ENCODE measurements around the gene FGF1. TPM values are rescaled to one million over a fixed set of nuclear protein-coding genes. Genes with fewer than 3 reads are reported as not detected.

FGF1 gene
- total RNA-seq, 1 experiment from 2014 or later, result not detected

DNA sequence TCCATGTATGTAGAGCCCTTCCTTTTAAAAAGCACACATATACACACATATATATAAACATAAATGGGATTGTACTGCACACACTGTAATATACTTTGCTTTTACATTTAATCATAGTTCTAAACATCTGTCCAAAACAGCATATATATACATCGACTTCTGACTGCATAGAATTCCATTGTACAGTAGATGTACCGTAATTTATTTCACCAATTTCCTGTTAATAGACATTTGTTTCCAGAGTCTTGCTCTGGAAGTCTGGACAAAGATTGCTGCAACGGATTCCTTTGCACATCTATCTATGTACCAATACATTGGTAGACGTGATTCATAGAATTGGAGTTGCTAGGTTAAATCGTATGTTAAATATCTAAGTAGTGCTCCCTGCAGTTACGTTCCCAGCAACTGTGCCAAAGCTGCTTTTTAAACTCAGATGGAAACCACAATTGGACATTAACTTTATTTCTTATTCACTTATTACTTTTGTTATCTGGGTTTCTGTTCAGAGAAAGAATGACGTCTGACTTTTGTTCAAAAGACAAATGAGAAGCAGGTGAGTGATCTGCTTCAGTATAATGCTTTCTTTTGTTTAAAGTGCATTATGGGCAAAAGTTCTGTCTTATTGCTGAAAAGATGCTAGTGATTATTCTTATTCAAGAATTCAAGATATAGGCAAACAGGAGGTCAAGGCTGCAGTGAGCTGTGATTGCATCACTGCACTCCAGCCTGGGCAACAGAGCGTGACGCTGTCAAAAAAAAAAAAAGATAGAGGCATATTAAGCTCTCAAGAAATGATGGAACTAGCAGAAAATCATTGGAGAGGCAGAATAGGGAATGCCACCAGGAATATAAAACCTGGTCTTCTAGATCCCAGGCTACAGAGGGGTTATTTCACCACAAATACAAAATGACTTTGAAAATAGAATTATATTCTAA, 138.2 kb downstream of the FGF1 start:
- Histone ChIP-seq H3K27ac (ENCODE audit: low read length) (peak overlapping the region; percentile 60), H3K4me1 (ENCODE audit: control insufficient read depth, insufficient read depth, low read length) (peaks cover 5% of the 10 kb centered on the region), H3K9me3 (ENCODE audit: control insufficient read depth, insufficient read depth, low read depth, low read length) (no peaks in the 10 kb centered on the region), H3K36me3 (ENCODE audit: control insufficient read depth, insufficient read depth, low read length) (no peaks in the 10 kb centered on the region), H3K4me3 (ENCODE audit: low read depth in 2 of 2, low read length in 2 of 2) (no peak overlapping the region), H3K27me3 (ENCODE audit: control insufficient read depth, insufficient read depth, low read length) (no peaks in the 10 kb centered on the region)
- POLR2A ChIA-PET, result interaction anchor here (0.6 kb wide), 1 partner anchor 189 kb away, joined by 3 read pairs; no protein-coding TSS in a partner anchor
- DNase-seq (ENCODE audit: low read depth, low spot score), result no peak
- ATAC-seq, result no peak
- intact Hi-C loops (cut with micrococcal nuclease; ENCODE audit: unreplicated experiment) (loop anchor here (1.0 to 5.0 kb wide), 5 partner anchors 185 to 395 kb away; partner anchors contain the start of gene SPRY4), in situ Hi-C loops (cut with HindIII; ENCODE audit: low pct_unique_long_range_greater_than_20kb, low sequenced_read_pairs) (loop anchor here (5.0 kb wide), 1 partner anchor 185 kb away; no protein-coding TSS in a partner anchor)
- no TSS peak for BruUV-seq (replicated peaks)
- TF ChIP-seq, protein P1, sequence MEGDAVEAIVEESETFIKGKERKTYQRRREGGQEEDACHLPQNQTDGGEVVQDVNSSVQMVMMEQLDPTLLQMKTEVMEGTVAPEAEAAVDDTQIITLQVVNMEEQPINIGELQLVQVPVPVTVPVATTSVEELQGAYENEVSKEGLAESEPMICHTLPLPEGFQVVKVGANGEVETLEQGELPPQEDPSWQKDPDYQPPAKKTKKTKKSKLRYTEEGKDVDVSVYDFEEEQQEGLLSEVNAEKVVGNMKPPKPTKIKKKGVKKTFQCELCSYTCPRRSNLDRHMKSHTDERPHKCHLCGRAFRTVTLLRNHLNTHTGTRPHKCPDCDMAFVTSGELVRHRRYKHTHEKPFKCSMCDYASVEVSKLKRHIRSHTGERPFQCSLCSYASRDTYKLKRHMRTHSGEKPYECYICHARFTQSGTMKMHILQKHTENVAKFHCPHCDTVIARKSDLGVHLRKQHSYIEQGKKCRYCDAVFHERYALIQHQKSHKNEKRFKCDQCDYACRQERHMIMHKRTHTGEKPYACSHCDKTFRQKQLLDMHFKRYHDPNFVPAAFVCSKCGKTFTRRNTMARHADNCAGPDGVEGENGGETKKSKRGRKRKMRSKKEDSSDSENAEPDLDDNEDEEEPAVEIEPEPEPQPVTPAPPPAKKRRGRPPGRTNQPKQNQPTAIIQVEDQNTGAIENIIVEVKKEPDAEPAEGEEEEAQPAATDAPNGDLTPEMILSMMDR (IDR thresholded peaks at IDR 0.05), result no peak
- TF ChIP-seq TCF7L2 (IDR thresholded peaks at IDR 0.05; ENCODE audit: low read depth, low read length) (no peak), REST (IDR thresholded peaks at IDR 0.05; ENCODE audit: insufficient read depth in 1 of 2, low read depth in 2 of 2, low read length in 1 of 2) (no peak), SIN3A (IDR thresholded peaks at IDR 0.05; ENCODE audit: borderline replicate concordance, insufficient read depth, low read depth, low read length) (no peak), POLR2AphosphoS5 (IDR thresholded peaks at IDR 0.05; ENCODE audit: low read depth, low read length) (no peak)
- CTCF ChIA-PET, result interaction anchor here (1.0 to 1.6 kb wide), 4 partner anchors 10 to 223 kb away, joined by 3 to 9 read pairs (median 3); partner anchors contain the start of gene SPRY4

DNA sequence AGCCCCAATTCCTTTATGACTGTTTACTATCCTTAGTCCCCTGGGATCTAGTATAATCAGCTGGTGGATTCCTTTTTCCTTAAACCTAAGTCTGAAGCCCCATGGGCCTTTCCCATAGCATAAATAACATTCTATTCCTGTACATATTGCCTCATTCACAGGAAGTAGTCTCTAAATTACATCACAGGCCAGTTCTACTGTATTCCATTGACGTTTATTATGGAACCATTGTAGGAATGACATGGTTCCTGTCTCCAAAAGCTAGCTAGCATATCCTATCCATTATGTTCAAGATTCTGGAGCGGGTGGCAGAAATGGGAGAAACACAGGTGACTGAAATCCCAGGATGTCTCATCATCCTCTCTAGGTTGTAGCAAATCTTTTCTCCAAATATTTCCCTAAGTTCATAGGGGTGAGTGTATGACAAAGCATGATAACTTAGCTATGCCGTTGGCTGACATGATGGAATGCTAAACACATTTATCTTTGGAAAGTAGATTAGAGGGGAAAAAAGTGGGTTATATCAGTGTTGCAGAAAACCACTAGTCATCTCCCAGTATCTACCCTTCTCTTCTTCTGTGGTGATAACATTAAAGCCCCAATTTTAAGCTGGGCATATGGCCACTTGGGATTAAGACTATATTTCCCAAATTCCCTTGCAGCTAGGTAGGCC, 140.1 kb downstream of the FGF1 start:
- Histone ChIP-seq H3K27me3 (ENCODE audit: control insufficient read depth, insufficient read depth, low read length) (no peaks in the 10 kb centered on the region), H3K9me3 (ENCODE audit: control insufficient read depth, insufficient read depth, low read depth, low read length) (no peaks in the 10 kb centered on the region), H3K4me3 (ENCODE audit: low read depth in 2 of 2, low read length in 2 of 2) (no peak overlapping the region), H3K4me1 (ENCODE audit: control insufficient read depth, insufficient read depth, low read length) (peaks cover 5% of the 10 kb centered on the region), H3K36me3 (ENCODE audit: control insufficient read depth, insufficient read depth, low read length) (no peaks in the 10 kb centered on the region), H3K27ac (ENCODE audit: low read length) (peak overlapping the region; percentile 24; the same call in 1 of the 2 replicates)
- ChIA-PET POLR2A (interaction anchor here (0.5 kb wide), 1 partner anchor 226 kb away, joined by 3 read pairs; no protein-coding TSS in a partner anchor), CTCF (no interaction called here)
- TF ChIP-seq REST (IDR thresholded peaks at IDR 0.05; ENCODE audit: insufficient read depth in 1 of 2, low read depth in 2 of 2, low read length in 1 of 2) (no peak), POLR2AphosphoS5 (IDR thresholded peaks at IDR 0.05; ENCODE audit: low read depth, low read length) (no peak), SIN3A (IDR thresholded peaks at IDR 0.05; ENCODE audit: borderline replicate concordance, insufficient read depth, low read depth, low read length) (no peak), TCF7L2 (IDR thresholded peaks at IDR 0.05; ENCODE audit: low read depth, low read length) (no peak)
- TF ChIP-seq, protein P1 (IDR thresholded peaks at IDR 0.05), result no peak
- no TSS peak for BruUV-seq (replicated peaks)
- intact Hi-C loops (cut with micrococcal nuclease; ENCODE audit: unreplicated experiment), result loop anchor here (5.0 kb wide), 2 partner anchors 183 to 373 kb away; no protein-coding TSS in a partner anchor
- ATAC-seq (no peak), DNase-seq (ENCODE audit: low read depth, low spot score) (no peak)
- in situ Hi-C loops (cut with HindIII; ENCODE audit: low pct_unique_long_range_greater_than_20kb, low sequenced_read_pairs), result loop anchor here (5.0 kb wide), 1 partner anchor 183 kb away; no protein-coding TSS in a partner anchor

Measured in Panc1 (cell line).